ENCODE data around the gene UNK.

Gene UNK

DNA sequence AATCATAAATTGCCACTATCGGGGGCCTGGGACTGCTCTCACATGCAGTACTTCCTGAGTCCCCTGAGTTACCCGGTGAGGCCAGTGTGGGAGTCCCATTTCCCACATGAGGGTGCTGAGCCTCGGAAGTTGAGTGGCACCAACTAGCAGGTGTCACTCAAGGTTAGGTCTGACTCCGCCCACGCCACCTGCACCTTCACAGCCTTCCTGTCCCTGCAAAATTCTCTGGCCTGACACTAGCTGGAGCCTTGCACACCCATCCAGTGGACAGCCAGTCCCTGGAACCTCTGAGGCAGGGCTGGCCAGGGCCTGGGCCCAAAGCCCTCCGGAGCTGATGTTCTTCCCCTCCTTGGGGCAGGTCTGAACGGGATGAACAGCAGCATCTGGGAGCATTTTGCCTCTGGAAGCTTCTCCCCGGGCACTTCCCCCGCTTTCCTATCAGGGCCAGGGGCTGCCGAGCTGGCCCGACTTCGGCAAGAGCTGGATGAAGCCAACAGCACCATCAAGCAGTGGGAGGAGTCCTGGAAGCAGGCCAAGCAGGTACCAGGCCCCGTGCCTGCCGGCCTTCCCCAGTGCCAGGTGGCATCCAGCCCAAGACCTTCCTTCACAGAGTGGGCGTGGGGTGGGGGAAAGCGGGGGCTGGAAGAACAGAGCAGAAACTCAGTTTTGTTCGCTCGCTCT is 37.7 kb downstream of the UNK start:
- peak; percentile 30 for DNase-seq

DNA sequence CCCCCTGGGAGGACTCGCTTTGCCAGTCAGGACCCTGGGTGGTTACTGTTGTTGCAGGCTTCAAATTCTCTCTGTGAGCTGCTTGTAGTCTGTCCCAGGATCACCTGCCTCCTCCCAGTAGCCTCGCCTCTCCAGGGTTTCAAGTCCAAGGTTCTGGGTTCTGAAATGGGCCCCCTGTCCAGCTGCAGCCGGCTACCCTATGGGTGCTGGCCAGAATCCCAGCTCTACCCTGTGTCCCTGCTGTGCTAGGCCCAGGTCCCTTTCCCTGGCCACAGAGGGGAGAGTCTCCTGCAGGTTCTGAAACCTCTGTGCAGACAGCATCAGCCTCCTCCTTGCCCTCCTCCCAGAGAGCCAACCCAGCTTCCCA is 38.2 kb downstream of the UNK start:
- no peak for DNase-seq

DNA sequence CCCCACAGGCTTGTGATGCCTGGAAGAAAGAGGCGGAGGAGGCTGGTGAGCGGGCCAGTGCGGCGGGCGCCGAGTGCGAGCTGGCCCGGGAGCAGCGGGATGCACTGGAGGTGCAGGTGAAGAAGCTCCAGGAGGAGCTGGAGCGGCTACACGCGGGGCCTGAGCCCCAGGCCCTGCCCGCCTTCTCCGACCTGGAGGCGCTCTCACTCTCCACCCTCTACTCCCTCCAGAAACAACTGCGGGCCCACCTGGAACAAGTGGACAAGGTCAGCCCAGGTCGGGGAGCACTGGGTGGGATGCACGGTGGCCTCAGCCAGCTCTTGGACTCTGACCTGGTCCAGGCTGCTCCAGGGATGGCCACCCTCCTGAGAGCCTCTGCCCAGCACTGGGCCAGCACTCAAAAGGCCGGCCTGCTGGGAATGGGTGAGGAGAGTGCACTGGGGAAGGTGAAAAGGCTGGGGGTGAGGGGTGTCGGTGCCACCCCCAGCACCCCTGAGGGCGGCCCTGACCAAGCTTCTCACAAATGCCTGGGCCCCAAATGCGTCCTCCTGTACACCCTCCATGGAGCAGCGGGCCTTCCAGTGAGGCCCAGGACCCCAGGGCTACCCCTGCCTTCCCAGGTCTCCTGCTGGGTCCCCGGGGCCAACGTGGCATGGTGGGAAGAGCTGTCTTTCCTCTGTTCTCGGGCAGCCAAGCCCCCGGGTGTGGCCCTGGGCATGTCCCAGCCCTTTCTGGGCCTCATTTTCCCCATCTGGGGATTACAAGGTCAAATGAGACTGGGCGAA is 38.8 kb downstream of the UNK start:
- DNase-seq, result no peak

DNA sequence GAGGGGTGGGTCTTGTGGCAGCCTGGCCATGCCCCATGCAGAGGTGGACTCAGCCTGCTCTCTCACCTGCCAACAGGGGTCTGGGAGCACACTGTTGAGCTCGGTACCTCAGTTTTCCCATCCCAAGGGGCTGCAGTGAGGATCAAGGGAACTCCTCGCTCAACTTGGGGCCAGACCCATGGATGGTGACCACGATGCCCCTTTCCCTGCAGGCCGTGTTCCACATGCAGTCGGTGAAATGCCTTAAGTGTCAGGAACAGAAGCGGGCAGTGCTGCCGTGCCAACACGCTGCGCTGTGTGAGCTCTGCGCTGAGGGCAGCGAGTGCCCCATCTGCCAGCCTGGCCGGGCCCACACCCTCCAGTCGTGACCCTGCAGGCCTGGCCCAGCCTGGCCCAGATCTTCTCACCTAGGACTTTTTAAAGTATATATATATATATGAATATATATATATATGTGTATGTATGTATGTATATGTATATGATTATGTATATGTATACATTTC is 39.5 kb downstream of the UNK start:
- no peak for DNase-seq

DNA sequence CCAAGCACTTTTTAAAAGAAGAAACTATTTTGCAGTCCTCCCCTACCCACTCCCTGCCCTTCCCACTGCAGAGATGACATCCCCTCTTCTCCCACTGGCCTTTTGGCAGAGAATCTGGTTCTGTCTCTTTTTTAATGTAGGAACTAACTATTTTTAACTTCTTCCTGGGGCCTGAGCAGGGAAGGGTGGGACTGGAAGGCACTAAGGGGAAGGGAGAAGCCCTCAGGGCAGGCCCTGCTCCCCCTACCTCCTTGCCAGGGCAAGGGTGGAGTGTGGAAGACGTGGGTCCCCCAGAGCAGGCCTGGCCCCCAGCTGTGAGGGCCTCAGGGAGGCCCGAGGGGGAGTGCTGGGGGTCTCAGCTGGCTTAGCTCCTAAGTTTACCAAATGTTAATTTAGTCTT is 40.1 kb downstream of the UNK start:
- no peak for DNase-seq

DNA sequence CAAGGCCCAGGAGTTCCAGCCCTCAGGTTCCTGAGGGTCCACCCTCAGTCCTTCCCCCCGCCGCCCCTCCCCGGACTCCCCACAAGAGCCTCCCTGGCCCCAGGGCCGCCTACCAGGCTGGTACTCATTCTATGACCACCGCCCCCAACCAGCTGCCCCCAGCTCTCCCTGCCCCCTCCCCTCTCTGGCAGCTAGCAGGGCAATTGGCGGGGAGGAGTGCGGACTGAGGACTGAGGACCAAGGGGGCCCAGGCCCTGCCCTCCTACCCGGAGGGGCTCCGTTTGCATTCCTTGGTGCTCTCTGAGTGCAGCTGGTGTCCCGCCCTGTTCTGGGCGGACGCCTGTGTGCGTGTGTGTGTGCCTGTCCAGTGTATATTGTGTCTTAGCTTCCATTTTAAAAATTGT is 40.5 kb downstream of the UNK start:
- no peak for DNase-seq

DNA sequence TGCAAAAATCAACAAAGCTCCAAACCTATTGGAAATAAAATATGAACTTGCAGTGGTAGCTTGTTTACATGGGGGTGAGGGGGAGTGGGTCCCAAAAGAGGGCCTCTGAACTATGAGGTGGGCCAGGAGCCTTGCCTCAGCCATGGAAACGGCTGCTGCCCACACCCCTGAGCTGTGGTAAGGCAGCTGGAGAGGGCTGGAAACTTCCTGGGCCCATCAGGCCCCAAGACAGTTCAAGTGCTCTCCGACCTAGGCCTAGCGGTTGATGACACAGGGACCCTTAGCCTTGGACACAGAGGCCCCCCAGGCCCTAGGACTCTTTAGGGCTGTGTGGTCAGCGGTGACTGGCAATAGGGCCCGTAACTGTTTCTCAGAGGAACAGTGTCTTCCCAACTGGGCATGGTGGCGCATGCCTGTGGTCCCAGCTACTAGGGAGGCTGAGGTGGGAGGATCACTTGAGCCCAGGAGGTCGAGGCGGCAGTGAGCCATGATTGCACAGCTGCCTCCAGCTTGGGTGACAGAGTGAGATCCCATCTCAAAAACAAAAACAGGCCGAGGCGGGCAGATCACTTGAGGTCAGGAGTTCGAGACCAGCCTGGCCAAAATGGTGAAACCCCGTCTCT is 41.3 kb downstream of the UNK start:
- no peak for DNase-seq

DNA sequence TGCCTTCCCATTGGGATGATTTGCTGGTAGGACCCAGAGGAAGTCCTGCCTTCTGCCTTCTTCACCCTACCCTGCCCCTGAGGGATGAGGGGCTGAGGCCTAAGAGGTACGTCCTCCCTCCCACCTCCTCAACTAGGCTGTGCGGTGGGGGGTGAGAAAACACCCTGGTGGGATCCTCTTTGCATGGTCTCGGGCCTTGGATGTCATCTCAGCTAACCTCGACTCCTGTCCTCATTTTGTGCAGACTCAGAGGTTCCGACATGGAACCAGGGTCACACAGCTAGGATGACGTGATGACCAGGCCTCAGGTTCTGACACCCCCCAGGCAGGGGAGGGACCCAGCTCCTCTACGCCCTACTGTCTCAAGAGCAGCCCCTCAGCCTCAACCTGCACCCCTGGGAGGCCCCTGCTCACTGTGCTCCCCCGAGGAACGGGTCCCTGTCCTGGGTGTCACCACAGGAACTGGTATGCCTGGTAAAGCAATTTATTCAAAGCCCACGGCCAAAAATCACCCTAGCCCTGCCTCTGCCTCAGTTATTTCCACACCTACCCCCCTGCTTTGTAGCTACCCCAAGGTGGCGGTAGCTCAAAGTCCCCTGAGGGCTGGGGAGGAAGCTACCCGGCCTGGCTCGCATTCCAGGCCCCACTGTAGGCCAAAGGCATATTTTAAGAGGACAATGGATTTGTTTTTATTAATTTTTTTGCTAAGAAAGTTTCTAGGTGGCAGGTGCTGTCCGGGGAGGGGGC is 42.1 kb downstream of the UNK start:
- no peak for DNase-seq

DNA sequence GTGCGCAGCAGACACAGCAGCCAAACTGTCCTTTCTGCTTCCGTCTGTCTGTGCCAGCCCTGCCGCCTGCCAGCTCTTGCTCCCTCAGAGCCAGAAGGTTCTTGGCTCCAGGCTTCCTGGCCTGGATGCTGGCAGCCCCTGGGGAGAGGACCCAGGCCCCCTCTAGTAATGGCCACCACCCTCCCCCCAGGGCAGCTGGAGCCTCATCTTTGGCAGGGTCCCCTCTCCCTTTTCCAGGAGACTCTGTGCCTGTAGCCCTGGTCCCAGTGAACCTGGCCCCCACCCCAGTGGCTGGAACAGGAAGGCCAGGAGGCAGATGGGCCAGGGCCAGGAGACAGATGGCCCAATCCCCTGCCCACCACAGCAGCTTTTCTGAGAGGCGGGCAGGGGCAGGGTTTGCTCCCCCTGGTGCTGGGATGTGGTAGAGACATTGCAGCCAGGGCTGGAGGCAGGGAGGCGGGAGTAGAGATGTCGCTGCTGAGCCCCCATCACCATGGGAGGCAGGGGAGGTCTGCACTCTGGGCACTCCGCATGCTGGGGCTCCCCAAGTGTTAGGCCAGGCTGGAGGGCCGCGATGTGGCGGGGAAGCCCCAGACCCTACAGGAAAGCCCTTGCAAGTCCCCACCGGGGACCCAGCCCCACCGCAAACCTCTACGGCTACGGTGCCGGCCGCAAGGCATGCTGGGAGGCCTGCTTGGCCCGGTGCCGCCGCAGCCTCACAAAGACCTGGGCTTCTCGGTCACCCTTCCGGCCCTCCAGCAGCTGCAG is 42.9 kb downstream of the UNK start:
- DNase-seq, result peak; percentile 69

DNA sequence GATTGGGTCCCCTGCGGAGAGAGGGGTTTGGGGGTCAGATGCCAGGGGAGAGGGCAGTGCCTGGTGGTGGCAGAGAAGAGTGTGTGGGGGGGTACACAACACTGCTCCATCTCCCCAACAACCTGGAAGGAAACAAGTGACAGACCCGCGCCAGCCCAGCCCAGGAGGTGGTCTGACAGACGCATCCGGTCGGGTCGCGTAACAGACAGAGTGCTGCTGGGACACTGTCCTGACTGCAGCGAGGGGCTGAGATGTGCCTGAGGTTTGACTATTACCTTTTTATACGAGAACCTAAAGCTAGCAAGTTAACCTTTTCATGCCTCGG is 43.4 kb downstream of the UNK start:
- DNase-seq, result no peak

DNA sequence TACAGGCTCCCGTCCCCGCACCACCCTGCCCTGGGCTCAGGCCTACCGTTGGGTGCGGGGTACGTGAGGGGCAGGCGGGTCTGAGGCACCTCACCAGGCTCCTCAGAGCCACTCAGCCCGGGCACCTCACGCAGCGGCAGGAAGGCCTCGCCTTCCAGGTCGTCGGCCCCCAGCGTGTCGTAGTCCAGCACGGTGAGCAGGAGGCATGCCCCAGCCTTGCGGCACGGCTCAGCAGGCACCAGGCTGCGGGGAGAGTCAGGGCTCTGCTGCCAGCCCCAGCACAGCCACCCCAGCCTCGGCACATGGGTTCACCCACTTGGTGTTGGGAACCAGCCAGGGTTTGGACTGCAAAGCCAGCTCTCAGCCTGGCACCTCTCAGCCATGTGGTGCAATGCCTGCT is 44.1 kb downstream of the UNK start:
- DNase-seq, result no peak

DNA sequence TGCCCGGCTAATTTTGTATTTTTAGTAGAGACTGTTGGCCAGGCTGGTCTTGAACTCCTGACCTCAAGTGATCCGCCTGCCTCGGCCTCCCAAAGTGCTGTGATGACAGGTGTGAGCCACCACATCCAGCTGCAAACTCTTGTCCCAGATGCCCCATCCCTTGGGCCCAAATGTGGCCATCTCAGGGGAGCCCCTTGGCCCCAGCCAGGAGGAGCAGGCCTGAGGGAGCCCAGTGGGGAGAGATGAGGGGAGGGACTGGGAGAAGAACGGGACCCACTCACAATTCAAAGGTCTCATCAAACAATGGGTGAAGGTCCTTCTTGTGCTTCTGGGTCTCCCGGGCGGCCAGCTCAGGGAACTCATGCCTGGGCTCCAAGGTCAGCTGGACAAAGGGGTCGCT is 45.1 kb downstream of the UNK start:
- DNase-seq, result no peak

DNA sequence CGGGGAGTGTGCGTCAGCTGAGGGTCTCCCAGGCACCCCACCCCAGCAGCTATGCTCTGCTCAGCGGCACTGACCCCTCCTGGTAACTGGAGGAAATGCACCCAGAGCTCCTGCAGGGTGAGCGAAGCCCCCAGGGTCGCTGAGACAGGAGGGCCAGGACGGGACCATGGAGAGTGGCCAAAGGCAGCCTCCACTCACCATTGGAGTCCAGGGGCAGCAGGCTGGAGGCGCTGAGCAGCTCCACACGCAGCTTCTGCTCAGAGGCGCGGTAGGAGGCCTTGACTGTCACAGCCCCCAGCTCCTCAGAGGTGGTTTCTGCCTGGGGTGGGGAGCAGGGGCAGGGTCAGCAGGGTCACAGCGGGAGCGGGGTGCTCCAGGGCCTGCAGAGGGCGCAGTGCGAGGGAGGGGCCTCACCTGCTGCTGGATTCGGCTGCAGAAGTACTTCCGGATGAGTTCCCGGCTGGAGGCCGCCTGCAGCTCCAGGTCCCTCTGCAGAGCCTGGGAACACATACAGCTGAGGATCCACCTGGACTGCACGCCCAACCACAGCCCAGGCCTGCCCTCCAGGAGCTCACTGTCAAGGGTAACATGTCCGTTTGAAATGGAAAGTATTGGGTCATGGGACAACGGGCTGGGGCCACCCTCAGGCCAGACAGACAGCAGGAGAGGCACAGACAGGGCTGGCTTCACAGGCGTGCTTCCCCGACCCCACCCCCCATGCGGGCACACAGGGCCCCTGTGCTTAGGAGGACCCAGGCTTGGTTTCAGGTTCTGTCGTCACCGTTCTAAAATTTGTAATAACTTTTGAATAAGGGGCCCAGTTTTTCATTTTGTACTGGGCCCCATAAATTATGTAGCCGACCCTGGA is 45.8 kb downstream of the UNK start:
- peak; percentile 49 for DNase-seq

DNA sequence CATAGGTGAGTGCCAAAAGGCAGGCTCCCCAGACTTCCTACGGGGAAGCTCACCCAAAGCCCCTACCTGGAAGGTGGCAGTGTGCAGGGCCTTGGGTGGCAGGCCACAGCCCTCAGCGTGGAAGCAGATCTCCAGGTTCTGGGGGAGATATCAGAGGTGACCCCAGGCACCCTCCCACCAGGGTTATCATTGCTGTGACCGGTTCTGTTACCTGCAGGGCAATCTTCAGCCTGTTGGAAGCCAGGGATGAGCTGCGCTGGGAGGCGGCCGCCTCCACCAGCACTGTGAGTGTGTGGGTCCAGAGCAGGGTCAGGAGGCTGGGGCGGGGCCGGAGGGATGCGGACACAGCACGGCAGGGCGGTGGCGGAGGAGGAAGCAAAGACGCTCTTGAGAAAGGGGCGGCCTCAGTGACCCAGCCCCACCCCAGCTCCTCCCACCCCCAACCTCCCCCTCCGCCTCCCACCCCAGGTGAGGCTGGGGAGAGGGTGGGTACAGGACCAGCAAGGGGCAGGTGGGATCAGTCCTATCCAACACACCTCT is 46.5 kb downstream of the UNK start:
- no peak for DNase-seq

DNA sequence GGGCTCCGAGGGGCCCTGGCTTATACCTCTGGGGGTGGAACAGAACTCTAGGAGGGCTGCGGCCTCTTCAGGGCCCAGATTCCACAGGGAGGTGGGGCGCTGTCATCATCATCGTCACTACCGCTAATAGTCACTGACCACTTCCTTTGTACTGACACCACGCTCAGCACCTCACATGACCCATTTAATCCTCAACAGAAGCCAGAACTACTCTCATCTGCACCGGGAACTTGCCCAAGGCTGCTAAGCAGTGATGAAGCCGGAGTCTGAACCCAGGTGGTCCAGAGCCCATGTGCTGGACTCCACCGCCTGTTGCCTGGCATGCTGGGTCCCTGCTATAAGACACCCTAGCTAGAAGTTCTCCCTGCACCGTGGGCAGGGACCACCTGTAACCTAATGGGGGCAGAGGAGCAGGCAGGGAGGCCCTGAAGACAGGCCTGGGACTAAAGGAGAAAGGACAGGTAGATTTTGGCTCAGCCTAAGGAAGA is 47.6 kb downstream of the UNK start:
- no peak for DNase-seq

DNA sequence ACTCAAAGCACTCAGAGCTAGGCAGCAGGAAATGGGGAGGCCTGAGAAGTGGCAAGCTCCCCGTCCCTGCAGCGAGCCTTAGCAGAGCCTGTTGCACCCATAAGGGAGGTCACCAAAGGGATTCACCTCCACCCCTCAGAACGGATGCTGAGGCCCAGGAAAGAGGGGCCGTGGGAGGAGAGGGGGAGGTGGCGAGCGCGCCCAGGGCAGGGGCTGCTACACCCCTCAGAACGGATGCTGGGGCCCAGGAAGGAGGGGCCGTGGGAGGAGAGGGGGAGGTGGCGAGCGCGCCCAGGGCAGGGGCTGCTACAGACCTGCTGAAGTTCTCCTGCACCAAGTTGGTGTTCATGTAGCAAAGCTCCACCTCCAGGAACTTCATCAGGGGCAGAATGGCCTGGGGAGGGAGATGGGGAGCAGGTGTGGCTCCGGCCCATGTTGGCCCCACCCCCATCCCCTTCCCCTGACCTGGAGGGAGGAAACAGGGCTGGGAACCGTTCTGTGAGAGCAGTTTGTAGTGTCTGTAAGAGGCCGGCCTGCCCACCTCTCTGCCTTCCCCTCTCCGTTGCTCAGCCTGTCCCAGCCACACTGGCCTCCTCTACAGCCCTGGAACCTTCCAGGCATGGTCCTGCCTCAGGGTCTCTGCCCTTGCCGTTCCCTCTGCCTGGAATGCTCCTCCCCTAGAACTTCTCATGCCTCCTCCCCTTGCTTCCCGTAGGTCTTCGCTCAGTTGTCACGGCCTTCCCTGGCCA is 48.2 kb downstream of the UNK start:
- peak; percentile 23 for DNase-seq

DNA sequence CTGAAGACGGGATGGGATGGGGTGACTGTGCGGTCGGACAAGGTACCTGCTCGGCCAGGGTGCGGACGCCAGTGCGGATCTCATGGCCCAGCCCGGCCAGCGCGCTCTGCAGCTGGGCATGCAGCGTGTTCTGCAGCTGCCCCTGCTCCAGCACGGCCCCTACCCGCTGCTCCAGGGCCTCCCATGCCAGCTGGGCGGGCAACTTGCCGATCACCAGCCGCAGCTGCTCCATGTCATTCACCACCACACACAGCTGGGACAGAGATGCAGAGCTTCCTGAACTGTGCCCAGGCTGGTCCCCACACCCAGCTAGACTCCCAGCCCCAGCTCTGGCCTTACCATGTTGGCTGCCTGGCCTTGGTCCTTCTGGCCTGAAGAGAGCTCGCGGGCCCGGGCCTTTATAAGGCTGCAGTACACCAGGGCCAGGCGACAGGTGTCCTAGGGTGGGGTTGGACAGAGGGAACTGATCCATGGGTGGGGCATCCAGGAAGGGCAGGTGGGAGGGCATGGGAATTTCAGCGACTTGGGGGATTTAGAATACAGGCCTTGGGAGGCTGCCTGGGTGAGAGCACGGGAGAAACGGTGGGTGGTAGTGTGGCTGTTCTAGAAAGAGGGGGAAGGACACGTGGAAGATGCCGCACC is 49.8 kb downstream of the UNK start:
- DNase-seq, result no peak

DNA sequence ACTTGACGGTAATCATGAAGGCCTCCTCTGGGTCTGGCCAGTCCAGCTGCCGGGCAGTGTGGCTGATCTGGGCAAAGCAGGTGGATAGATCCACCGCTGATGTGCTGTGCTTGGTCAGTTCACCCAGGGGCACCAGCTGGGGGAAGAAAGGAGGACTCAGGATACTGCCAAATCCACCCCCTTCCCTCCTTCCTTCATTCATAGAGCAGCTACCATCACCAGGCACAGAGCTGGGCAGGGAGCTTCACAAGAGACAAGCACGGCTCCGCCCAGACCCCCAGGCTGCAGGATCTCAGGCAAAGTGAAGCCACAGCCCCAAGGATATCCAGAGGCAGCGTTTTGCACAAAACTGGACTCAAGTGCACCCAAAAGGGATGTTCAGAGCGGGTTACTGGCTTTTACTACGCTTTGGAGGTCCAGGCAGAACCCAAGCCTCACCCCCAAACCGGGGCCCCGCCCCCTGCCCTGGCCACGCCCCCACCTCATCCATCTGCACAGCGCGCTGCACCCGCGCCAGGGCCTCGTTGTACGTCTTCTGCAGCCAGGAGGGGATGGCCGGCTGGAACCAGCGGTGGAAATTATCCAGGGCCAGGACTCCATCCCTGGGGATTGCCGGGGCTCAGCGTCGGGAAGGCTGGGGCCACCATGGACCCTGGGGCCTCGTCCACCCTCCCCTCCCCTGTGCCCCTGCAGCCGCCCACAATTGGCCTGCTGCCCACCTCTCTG is 50.5 kb downstream of the UNK start:
- no peak for DNase-seq

DNA sequence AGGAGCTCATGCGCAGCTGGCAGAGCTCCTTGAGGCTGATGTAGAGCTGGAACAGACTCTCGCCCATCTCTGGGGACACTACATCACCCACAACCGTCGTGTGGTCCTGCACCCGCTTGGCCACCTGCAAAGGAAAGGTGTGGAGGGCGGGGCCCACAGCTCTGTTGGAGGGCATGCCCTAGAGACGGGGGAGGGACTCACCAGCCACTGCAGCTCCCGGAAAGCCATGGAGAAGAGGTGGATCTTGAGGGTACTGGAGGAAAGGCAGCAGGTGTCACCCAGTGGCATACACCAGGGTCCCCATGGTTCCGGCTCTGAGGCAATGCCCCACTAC is 51.0 kb downstream of the UNK start:
- DNase-seq, result no peak

Measured in activated naive CD4-positive, alpha-beta T cell treated with anti-CD3 and anti-CD28 coated beads, Interleukin-2, amount 50 U/mL, for 16 hours (primary cell).